ENCODE data around the gene PRODH2. TPM values are rescaled to one million over a fixed set of nuclear protein-coding genes. Genes with fewer than 3 reads are reported as not detected.
"Not testable (repeated sequence)": the region's sequence is repeated elsewhere in the genome, so short reads cannot be mapped to it uniquely, and the experiment has no call there.

The PRODH2 gene
- polyA plus RNA-seq, 3 donors from 2014 or later, result not detected

DNA sequence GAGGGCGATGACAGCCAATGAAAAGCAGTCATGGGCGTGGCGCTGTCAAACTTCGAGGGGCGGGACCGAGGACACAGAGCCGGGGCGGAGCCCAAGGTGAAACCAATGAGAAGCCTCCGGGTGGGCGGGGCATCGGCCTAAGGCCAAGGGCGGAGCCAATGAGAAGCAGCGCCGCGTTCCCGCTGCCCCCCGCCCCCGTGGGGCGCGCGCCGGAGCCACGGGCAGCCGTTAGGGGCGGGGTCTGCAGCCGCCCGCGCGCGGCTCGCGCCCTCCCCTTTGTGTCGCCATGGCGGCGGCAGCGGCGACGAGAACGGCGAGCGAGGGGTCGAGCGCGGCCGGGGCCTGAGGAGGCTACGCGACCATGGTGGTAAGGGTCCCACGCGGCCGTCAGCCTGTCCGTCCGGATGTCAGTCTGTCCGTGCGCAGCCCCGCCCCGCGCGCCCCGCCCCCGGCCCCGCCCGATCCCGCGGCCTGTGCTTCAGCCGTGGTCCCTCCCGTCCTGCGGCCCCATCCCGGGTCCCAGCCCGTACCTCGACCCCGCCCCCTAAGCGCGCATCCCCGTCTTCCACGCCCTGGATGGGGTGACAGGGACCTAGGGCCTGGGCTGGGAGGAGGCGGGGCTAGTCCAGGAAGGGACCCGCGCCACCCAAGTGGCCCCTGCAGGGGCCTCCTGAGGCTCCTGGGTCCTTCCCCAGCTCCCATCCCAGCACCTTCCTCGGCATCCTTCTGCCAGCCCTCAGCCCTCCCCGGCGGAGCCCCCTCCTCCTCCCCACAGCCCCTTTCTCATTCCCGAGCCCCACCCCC lies 37.1 kb downstream of the PRODH2 start, which contains the start of gene ARHGAP33:
ARHGAP33 (plus strand) TSS at position 267 of the 804 bp plus-strand sequence; CDS start at position 362, 95 bp downstream.
- H3K36me3 Mint-ChIP-seq, result peaks cover 0 to 4% (median 3%) of the 10 kb centered on the region in 3 donors
- peak within 1 kb of the TSS; percentile 79 to 89 (median 88) for H3K4me3 Mint-ChIP-seq
- H3K4me1 Mint-ChIP-seq, result peaks cover 14 to 25% of the 10 kb centered on the region in 2 donors
- H3K27ac Mint-ChIP-seq, result peak within 1 kb of the TSS; percentile 32 to 78 (median 60)
- no peaks in the 10 kb centered on the region for H3K9me3 Mint-ChIP-seq
- H3K27me3 Mint-ChIP-seq (ENCODE audit: low read depth in 3 of 3), result peaks cover 0 to 4% (median 2%) of the 10 kb centered on the region in 3 donors
- DNase-seq, result peak; percentile 98 to 99 (median 98)

- Mint-ChIP-seq H3K4me1 (peaks cover 14 to 25% of the 10 kb centered on the region in 2 donors), H3K27me3 (ENCODE audit: low read depth in 3 of 3) (peaks cover 0 to 4% (median 2%) of the 10 kb centered on the region in 3 donors), H3K9me3 (no peaks in the 10 kb centered on the region), H3K4me3 (peak overlapping the region; percentile 79 to 89 (median 88)), H3K27ac (peak overlapping the region; percentile 32 to 78 (median 54)), H3K36me3 (peaks cover 0 to 4% (median 3%) of the 10 kb centered on the region in 3 donors)
- no peak for DNase-seq
Observed at GRCh38 chr19:35775046-35775297, 37.7 kb downstream of the PRODH2 start.

GRCh38 chr19:35774274-35775045 lies 38.2 kb downstream of the PRODH2 start:
- Mint-ChIP-seq H3K36me3 (peaks cover 0 to 4% (median 3%) of the 10 kb centered on the region in 3 donors), H3K9me3 (no peaks in the 10 kb centered on the region), H3K27me3 (ENCODE audit: low read depth in 3 of 3) (peaks cover 0 to 4% (median 2%) of the 10 kb centered on the region in 3 donors), H3K4me1 (peaks cover 14 to 25% of the 10 kb centered on the region in 2 donors), H3K4me3 (peak overlapping the region; percentile 79 to 89 (median 88)), H3K27ac (peak overlapping the region in 4 of 6 donors; percentile 32 to 69 (median 50))
- no peak for DNase-seq

GRCh38 chr19:35773020-35773806 lies 39.4 kb downstream of the PRODH2 start:
- peaks cover 14 to 25% of the 10 kb centered on the region in 2 donors for H3K4me1 Mint-ChIP-seq
- peaks cover 0 to 4% (median 3%) of the 10 kb centered on the region in 3 donors for H3K36me3 Mint-ChIP-seq
- peaks cover 0 to 4% (median 2%) of the 10 kb centered on the region in 3 donors for H3K27me3 Mint-ChIP-seq (ENCODE audit: low read depth in 3 of 3)
- DNase-seq, result no peak
- no peak overlapping the region for H3K27ac Mint-ChIP-seq
- no peaks in the 10 kb centered on the region for H3K9me3 Mint-ChIP-seq
- H3K4me3 Mint-ChIP-seq, result no peak overlapping the region

DNA sequence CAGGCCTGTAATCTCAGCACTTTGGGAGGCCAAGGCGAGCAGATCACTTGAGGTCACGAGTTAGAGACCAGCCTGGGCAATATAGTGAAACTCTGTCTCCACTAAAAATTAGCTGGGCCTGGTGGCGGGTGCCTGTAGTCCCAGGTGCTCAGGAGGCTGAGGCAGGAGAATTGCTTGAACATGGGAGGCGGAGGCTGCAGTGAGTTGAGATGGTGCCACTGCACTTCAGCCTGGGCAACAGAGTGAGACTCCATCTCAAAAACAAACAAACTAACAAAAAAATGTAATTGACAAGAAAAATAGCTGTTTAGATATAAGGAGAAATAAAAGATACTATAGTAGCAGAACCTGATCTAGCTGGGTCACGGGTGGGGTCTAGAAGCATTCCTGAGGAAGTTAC lies 40.3 kb downstream of the PRODH2 start:
- peaks cover 14 to 25% of the 10 kb centered on the region in 2 donors for H3K4me1 Mint-ChIP-seq
- H3K27ac Mint-ChIP-seq, result not testable (repeated sequence)

GRCh38 chr19:35768082-35768421 lies 44.6 kb downstream of the PRODH2 start:
- Mint-ChIP-seq H3K27me3 (ENCODE audit: low read depth in 3 of 3) (peaks cover 0 to 2% (median 0%) of the 10 kb centered on the region in 3 donors), H3K36me3 (peaks cover 0 to 4% (median 3%) of the 10 kb centered on the region in 3 donors), H3K4me3 (no peak overlapping the region), H3K4me1 (peaks cover 0 to under 1% of the 10 kb centered on the region in 2 donors), H3K9me3 (no peaks in the 10 kb centered on the region), H3K27ac (no peak overlapping the region)
- DNase-seq, result no peak

More for the DNA sequence above, 40.3 kb downstream of the PRODH2 start:
- not testable (repeated sequence) for H3K27me3 Mint-ChIP-seq (ENCODE audit: low read depth in 3 of 3); DNase-seq; H3K4me3 Mint-ChIP-seq; H3K36me3 Mint-ChIP-seq; H3K9me3 Mint-ChIP-seq

DNA sequence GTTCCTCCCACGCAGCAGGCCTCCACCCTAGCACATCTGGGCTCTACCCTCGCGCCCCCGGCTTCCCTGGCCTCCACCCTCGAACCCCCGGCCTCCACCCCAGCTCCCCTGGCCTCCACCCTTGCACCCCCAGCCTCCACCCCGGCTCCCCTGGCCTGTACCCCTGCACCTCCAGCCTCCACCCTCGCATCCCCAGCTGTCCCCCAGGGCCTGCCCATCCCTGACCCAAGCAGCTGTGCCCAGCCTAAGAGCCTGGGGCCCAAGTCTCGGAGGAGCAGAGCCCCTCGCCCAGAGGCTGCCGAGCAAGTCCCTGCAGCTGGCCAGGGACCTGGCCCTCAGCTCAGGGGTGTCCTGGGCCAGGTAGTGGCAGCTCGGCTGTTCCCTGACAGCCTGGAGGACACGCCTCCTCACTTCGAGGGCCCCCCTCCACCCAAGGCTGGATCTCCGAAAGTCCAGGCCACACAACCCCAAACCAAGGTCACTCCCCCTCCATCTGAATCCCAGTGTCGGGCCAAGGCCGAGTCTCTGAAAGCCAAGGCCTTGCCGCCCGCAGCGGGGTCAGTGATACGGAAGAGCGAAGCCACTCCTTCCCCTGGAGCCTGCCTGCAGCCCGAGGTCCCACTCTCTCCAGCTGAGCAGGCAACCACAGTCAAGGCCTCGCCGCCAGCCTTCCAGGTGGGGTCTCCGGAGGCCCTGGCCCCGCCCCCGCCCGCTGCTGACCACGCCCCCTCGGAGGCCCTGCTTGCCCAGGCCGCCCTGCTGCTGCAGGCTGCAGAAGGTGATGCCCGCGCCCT lies 45.2 kb downstream of the PRODH2 start:
- Mint-ChIP-seq H3K9me3 (no peaks in the 10 kb centered on the region), H3K27me3 (ENCODE audit: low read depth in 3 of 3) (peaks cover 0 to 2% (median 0%) of the 10 kb centered on the region in 3 donors), H3K4me1 (no peaks in the 10 kb centered on the region), H3K4me3 (no peak overlapping the region), H3K27ac (no peak overlapping the region), H3K36me3 (peaks cover 0 to 4% (median 3%) of the 10 kb centered on the region in 3 donors)
- no peak for DNase-seq

GRCh38 chr19:35766571-35767104 lies 46.0 kb downstream of the PRODH2 start:
- no peak overlapping the region for H3K27ac Mint-ChIP-seq
- no peak for DNase-seq
- peaks cover 0 to 8% (median 3%) of the 10 kb centered on the region in 3 donors for H3K36me3 Mint-ChIP-seq
- H3K27me3 Mint-ChIP-seq (ENCODE audit: low read depth in 3 of 3), result peaks cover 0 to 2% (median 0%) of the 10 kb centered on the region in 3 donors
- H3K9me3 Mint-ChIP-seq, result no peaks in the 10 kb centered on the region
- no peak overlapping the region for H3K4me3 Mint-ChIP-seq
- H3K4me1 Mint-ChIP-seq, result no peaks in the 10 kb centered on the region

GRCh38 chr19:35764432-35765315 lies 48.0 kb downstream of the PRODH2 start:
- no peak overlapping the region for H3K27ac Mint-ChIP-seq
- peaks cover 0 to 2% (median 0%) of the 10 kb centered on the region in 3 donors for H3K27me3 Mint-ChIP-seq (ENCODE audit: low read depth in 3 of 3)
- H3K4me1 Mint-ChIP-seq, result peaks cover 0 to under 1% of the 10 kb centered on the region in 2 donors
- H3K36me3 Mint-ChIP-seq, result peaks cover 0 to 8% (median 3%) of the 10 kb centered on the region in 3 donors
- H3K4me3 Mint-ChIP-seq, result no peak overlapping the region
- DNase-seq, result no peak
- no peaks in the 10 kb centered on the region for H3K9me3 Mint-ChIP-seq

DNA sequence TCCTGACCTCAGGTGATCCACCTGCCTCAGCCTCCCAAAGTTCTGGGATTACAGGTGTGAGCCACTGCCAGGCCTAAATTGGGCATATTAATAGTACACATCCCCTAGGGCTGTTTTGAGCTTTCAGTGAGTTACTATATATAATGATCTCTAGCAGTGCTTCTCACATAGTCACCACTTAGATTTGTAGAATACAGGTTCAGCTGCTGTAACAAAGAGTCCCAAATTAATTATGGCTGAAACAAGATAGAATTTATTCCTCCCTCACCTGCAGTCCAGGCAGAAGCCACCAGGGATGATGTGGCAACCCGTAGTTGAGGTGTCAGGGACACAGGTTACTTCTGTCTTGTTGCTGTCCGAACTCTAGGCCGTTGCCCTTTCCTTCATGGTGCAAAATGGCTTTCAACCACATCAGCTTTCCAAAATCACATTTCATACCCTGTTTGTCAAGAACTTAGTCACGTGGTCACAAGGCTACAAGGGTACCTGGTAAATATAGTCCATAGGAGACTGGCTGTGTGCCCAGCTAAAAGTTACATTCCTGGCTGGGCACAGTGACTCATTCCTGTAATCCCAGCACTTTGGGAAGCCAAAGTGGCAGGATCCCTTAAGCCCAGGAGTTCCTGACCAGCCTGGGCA lies 51.8 kb downstream of the PRODH2 start:
- no peak for DNase-seq
- H3K36me3 Mint-ChIP-seq, result peaks cover 0 to 8% (median 0%) of the 10 kb centered on the region in 3 donors
- peaks cover 7 to 12% (median 9%) of the 10 kb centered on the region in 3 donors for H3K27me3 Mint-ChIP-seq (ENCODE audit: low read depth in 3 of 3)
- peaks cover 23 to 32% of the 10 kb centered on the region in 2 donors for H3K4me1 Mint-ChIP-seq
- no peaks in the 10 kb centered on the region for H3K9me3 Mint-ChIP-seq
- H3K4me3 Mint-ChIP-seq, result no peak overlapping the region
- H3K27ac Mint-ChIP-seq, result no peak overlapping the region

DNA sequence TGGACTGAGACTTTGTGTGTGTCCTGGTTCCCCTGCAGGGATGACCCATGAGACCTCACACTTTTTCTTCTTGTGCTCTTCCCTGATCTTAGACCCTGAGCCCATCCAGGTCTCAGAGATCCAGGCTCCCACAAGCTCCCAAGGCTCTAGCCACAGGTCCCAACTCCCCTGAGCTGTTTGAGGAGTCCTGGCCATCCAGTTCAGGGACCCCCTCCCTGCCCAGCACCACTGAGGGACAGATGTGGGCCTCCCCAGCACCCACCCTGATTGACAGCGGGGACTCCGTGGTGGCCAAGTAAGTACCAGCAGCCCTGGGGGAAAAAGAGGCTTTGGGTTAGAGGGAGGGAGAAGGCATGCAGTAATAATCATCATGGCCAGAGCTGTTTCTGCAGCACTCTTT lies 52.9 kb downstream of the PRODH2 start:
- Mint-ChIP-seq H3K36me3 (peaks cover 0 to 13% (median 0%) of the 10 kb centered on the region in 3 donors), H3K9me3 (no peaks in the 10 kb centered on the region), H3K4me1 (peaks cover 25 to 32% of the 10 kb centered on the region in 2 donors), H3K27me3 (ENCODE audit: low read depth in 3 of 3) (peaks cover 7 to 12% (median 9%) of the 10 kb centered on the region in 3 donors), H3K4me3 (peak overlapping the region; percentile 60 to 94 (median 75)), H3K27ac (no peak overlapping the region)
- no peak for DNase-seq
